Keratinocyte (primary cell): Measurements from ENCODE around the gene TRIM38. TPM values are rescaled to one million over a fixed set of nuclear protein-coding genes. Genes with fewer than 3 reads are reported as not detected.
"Not testable (repeated sequence)": the region's sequence is repeated elsewhere in the genome, so short reads cannot be mapped to it uniquely, and the experiment has no call there.

ENCODE experiments used
- DNase-seq: peaks from one replicate; pipeline ENCODE4 v3.0.0-alpha.2; 2011; ENCODE audit warnings: low read depth, missing footprints, low spot score
- FAIRE-seq: peaks from 2 replicates; lab custom pipeline; 2011; peaks lifted over from hg19 to GRCh38; lab: Jason Lieb, UNC
- H2AFZ ChIP-seq: 2 replicates; pipeline ENCODE4 v1.6.0; 2012; ENCODE audit warnings: low read length, control low read depth, inconsistent platforms; ENCODE audit not compliant: control insufficient read depth
- H3K27ac ChIP-seq: 2 replicates; pipeline ENCODE4 v1.5.1; 2011; ENCODE audit warnings: low read length; ENCODE audit not compliant: control insufficient read depth, insufficient read depth
- H3K27me3 ChIP-seq: 3 replicates; pipeline ENCODE4 v1.6.0; 2011; ENCODE audit warnings: low read length; ENCODE audit not compliant: control insufficient read depth, insufficient read depth; ENCODE audit errors: extremely low read depth
- H3K36me3 ChIP-seq, 2 experiments: 2 replicates in 1 of 2; 3 replicates in 1 of 2; pipeline ENCODE4 v1.5.1; 2011; ENCODE audit warnings: low read length in 2 of 2, mild to moderate bottlenecking in 1 of 2; ENCODE audit not compliant: control insufficient read depth in 2 of 2, insufficient read depth in 2 of 2; ENCODE audit errors: extremely low read depth in 1 of 2
- H3K4me1 ChIP-seq: 3 replicates; pipeline ENCODE4 v1.5.1; 2011; ENCODE audit warnings: low read length; ENCODE audit not compliant: control insufficient read depth, insufficient read depth; ENCODE audit errors: extremely low read depth
- H3K4me2 ChIP-seq: 3 replicates; pipeline ENCODE4 v1.6.0; 2011; ENCODE audit warnings: low read depth, low read length; ENCODE audit not compliant: control insufficient read depth, insufficient read depth; ENCODE audit errors: extremely low read depth
- H3K4me3 ChIP-seq, 3 experiments: fragments of 200-600 bp in 1 of 3; sonication (generic) in 1 of 3; 2 replicates in 2 of 3; 3 replicates in 1 of 3; pipeline ENCODE4 v1.5.1; 2011 to 2016; ENCODE audit warnings: low read length in 3 of 3, mild to moderate bottlenecking in 3 of 3, control low read depth in 2 of 3, inconsistent platforms in 1 of 3, low read depth in 1 of 3, mixed read lengths in 1 of 3, mixed run types in 1 of 3, moderate library complexity in 1 of 3; ENCODE audit not compliant: control insufficient read depth in 2 of 3, insufficient read depth in 2 of 3; ENCODE audit errors: extremely low read depth in 1 of 3
- H3K79me2 ChIP-seq: 2 replicates; pipeline ENCODE4 v1.6.0; 2012; ENCODE audit warnings: low read length; ENCODE audit not compliant: control insufficient read depth, insufficient read depth
- H3K9ac ChIP-seq: 3 replicates; pipeline ENCODE4 v1.6.0; 2011; ENCODE audit warnings: low read length; ENCODE audit not compliant: control insufficient read depth, insufficient read depth; ENCODE audit errors: extremely low read depth
- H3K9me1 ChIP-seq: 3 replicates; pipeline ENCODE4 v1.6.0; 2011; ENCODE audit warnings: low read length; ENCODE audit not compliant: control insufficient read depth, insufficient read depth; ENCODE audit errors: extremely low read depth
- H3K9me3 ChIP-seq: 2 replicates; pipeline ENCODE4 v1.5.1; 2012; ENCODE audit warnings: low read depth, low read length; ENCODE audit not compliant: control insufficient read depth
- H4K20me1 ChIP-seq: 3 replicates; pipeline ENCODE4 v1.6.0; 2011; ENCODE audit warnings: low read length; ENCODE audit not compliant: control insufficient read depth, insufficient read depth; ENCODE audit errors: extremely low read depth
- EZH2 ChIP-seq: IDR thresholded peaks from one replicate; pipeline ENCODE4 v1.6.1; 2012; ENCODE audit warnings: inconsistent platforms, mild to moderate bottlenecking, low read length, moderate library complexity
- dilution Hi-C: fragments of 300-500 bp; cut with MboI; formaldehyde crosslinking; loops from one replicate; pipeline ENCODE4 v1.7.0; 2020; ENCODE audit warnings: low sequenced_read_pairs; ENCODE audit not compliant: extremely low pct_ligation_motif_present
- polyA plus RNA-seq, 5 experiments: library from polyadenylated mRNA; depleted of rRNA in 3 of 5; stranded (reverse) in 3 of 5; stranded (forward) in 1 of 5; unstranded in 1 of 5; fragments of >200 nt; gene quantifications; 1 replicate in 1 of 5; 2 replicates in 3 of 5; 3 replicates in 1 of 5; pipeline versions ENCODE4 v1.2.1 to v1.2.3, GENCODE V29; 2011 to 2012; ENCODE audit warnings: missing spikeins in 2 of 5, low read depth in 1 of 5, low replicate concordance in 1 of 5
- TF ChIP-seq, protein P1 (sequence below), 3 experiments: IDR thresholded peaks in 1 of 3; conservative IDR thresholded peaks in 1 of 3; optimal IDR thresholded peaks in 1 of 3; 2 replicates in 2 of 3; 3 replicates in 1 of 3; pipeline versions ENCODE3 to v1.5.1; 2011; ENCODE audit warnings: low read length in 3 of 3, mild to moderate bottlenecking in 3 of 3, moderate library complexity in 2 of 3, control low read depth in 1 of 3, inconsistent platforms in 1 of 3; ENCODE audit not compliant: insufficient read depth in 2 of 3; ENCODE audit errors: extremely low read depth in 1 of 3

TRIM38 gene
- polyA plus RNA-seq, 1 donor (not counting 4 experiments of a cell fraction or from before 2014, with no cell fraction given), result 7.8 TPM

DNA sequence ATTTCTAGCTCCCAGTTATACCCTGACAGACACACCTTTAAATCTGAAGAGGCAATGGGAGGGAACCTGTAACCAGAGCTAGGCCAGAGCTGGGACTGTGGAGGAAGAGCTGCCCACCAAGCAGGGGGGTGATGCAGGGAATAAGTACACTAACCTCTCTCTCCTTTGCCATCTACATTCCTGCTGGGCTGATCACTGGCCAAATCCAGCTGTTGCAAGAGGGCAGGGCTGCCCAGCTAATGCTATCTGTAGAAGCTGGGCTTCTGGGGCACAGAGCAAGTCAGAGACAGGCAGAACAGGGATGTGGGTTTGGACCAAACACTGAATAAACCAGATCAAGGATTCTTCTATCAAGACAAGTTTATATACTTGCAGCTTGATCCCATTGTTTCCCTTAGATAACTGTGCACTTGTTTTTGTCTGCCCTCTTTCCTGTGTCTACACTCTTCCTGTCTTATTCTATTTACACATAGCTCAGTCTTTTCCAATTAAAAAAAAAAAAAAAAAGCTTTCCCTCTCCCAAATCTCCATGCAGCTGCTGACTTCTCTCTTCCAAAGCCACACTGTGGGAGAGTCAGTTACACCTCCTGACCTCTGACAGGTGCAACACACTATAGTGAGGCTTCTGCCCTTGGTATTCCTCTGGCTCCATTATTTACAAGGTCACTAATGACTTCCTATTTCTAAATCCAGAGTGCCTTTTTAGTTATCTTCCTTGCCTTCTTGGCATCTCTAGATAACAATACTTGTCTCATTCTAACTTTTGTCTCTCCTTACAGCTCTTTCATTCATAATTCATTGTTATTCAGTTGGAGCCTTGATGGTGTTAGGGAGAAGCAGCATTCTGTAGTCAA is 43.7 kb downstream of the TRIM38 start:
- no peaks in the 10 kb centered on the region for H4K20me1 ChIP-seq
- H2AFZ ChIP-seq, result no peak overlapping the region
- H3K4me3 ChIP-seq, result no peak overlapping the region
- H3K79me2 ChIP-seq, result no peaks in the 10 kb centered on the region
- no peaks in the 10 kb centered on the region for H3K9me1 ChIP-seq
- FAIRE-seq (no peak), DNase-seq (no peak)
- no peaks in the 10 kb centered on the region for H3K27me3 ChIP-seq
- H3K4me1 ChIP-seq, result no peaks in the 10 kb centered on the region
- TF ChIP-seq, protein P1, sequence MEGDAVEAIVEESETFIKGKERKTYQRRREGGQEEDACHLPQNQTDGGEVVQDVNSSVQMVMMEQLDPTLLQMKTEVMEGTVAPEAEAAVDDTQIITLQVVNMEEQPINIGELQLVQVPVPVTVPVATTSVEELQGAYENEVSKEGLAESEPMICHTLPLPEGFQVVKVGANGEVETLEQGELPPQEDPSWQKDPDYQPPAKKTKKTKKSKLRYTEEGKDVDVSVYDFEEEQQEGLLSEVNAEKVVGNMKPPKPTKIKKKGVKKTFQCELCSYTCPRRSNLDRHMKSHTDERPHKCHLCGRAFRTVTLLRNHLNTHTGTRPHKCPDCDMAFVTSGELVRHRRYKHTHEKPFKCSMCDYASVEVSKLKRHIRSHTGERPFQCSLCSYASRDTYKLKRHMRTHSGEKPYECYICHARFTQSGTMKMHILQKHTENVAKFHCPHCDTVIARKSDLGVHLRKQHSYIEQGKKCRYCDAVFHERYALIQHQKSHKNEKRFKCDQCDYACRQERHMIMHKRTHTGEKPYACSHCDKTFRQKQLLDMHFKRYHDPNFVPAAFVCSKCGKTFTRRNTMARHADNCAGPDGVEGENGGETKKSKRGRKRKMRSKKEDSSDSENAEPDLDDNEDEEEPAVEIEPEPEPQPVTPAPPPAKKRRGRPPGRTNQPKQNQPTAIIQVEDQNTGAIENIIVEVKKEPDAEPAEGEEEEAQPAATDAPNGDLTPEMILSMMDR (optimal IDR thresholded peaks at IDR 0.05 in 1 of 3, IDR thresholded peaks at IDR 0.05 in 1 of 3, conservative IDR thresholded peaks at IDR 0.05 in 1 of 3; ENCODE audit: extremely low read depth in 1 of 3, insufficient read depth in 2 of 3, low read length in 3 of 3), result no peak
- TF ChIP-seq EZH2, result no peak
- no peaks in the 10 kb centered on the region for H3K9me3 ChIP-seq
- no peak overlapping the region for H3K27ac ChIP-seq
- dilution Hi-C loops, result no loop called here
- H3K9ac ChIP-seq, result no peak overlapping the region
- H3K4me2 ChIP-seq, result no peak overlapping the region
- H3K36me3 ChIP-seq, result no peaks in the 10 kb centered on the region

DNA sequence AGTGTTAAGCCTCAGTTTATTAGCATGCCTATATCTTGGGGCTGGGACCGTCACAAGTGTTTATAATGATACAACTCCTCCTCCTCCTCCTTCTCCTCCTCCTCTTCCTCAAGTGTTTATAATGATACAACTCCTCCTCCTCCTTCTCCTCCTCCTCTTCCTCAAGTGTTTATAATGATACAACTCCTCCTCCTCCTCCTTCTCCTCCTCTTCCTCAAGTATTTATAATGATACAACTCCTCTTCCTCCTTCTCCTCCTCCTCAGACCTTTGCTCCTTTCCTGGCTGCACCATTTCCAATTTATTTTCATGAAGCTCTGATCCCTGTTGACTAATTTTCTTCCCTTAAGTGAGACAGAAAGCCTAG is 44.3 kb downstream of the TRIM38 start:
- H3K79me2 ChIP-seq, H2AFZ ChIP-seq, DNase-seq, H3K4me1 ChIP-seq, H3K36me3 ChIP-seq, H3K9me1 ChIP-seq, H3K9me3 ChIP-seq, dilution Hi-C loops, H4K20me1 ChIP-seq, FAIRE-seq, H3K27me3 ChIP-seq, H3K27ac ChIP-seq, H3K4me2 ChIP-seq, H3K9ac ChIP-seq, H3K4me3 ChIP-seq: not testable (repeated sequence)
